ENCODE data around the gene SLC25A6.
"Not testable (repeated sequence)": the region's sequence is repeated elsewhere in the genome, so short reads cannot be mapped to it uniquely, and the experiment has no call there.

Gene SLC25A6

GRCh38 chrX:1389993-1390285, 2.0 kb downstream of the SLC25A6 start:
- DNase-seq (ENCODE audit: low read depth) = no peak

- DNase-seq (ENCODE audit: low read depth) = no peak
Measured at GRCh38 chrX:1389181-1389992, 2.5 kb downstream of the SLC25A6 start.

GRCh38 chrX:1388651-1389050, 3.3 kb downstream of the SLC25A6 start:
- DNase-seq (ENCODE audit: low read depth) = no peak

- no peak for DNase-seq (ENCODE audit: low read depth)
Measured at GRCh38 chrX:1387141-1387776, 4.7 kb downstream of the SLC25A6 start.

- DNase-seq (ENCODE audit: low read depth) = no peak
Measured at GRCh38 chrX:1386338-1387127, 5.4 kb downstream of the SLC25A6 start.

- no peak for DNase-seq (ENCODE audit: low read depth)
Measured at GRCh38 chrX:1385253-1386223, 6.4 kb downstream of the SLC25A6 start.

GRCh38 chrX:1384658-1385252, 7.2 kb downstream of the SLC25A6 start:
- no peak for DNase-seq (ENCODE audit: low read depth)

- no peak for DNase-seq (ENCODE audit: low read depth)
Measured at GRCh38 chrX:1380672-1381233, 11.2 kb downstream of the SLC25A6 start.

GRCh38 chrX:1378306-1378759, 13.6 kb downstream of the SLC25A6 start:
- no peak for DNase-seq (ENCODE audit: low read depth)

- DNase-seq (ENCODE audit: low read depth) = no peak
Measured at GRCh38 chrX:1368385-1368698, 23.6 kb downstream of the SLC25A6 start.

GRCh38 chrX:1366363-1366762, 25.6 kb downstream of the SLC25A6 start:
- not testable (repeated sequence) for DNase-seq (ENCODE audit: low read depth)

- DNase-seq (ENCODE audit: low read depth) = no peak
Measured at GRCh38 chrX:1361910-1362309, 30.0 kb downstream of the SLC25A6 start.

- DNase-seq (ENCODE audit: low read depth) = no peak
Measured at GRCh38 chrX:1361275-1361674, 30.6 kb downstream of the SLC25A6 start.

GRCh38 chrX:1360171-1360570, 31.7 kb downstream of the SLC25A6 start:
- no peak for DNase-seq (ENCODE audit: low read depth)

- DNase-seq (ENCODE audit: low read depth) = no peak
Measured at GRCh38 chrX:1359477-1359873, 32.4 kb downstream of the SLC25A6 start.

- DNase-seq (ENCODE audit: low read depth) = no peak
Measured at GRCh38 chrX:1358793-1359476, 33.0 kb downstream of the SLC25A6 start.

- DNase-seq (ENCODE audit: low read depth) = no peak
Measured at GRCh38 chrX:1357993-1358392, 33.9 kb downstream of the SLC25A6 start.

- DNase-seq (ENCODE audit: low read depth) = no peak
Measured at GRCh38 chrX:1355131-1356046, 36.5 kb downstream of the SLC25A6 start.
